GM23338 (cell line): ENCODE results near the gene CEP131.

Source experiments
- CREB1 ChIP-seq: fragments of 250-450 bp; sonication (Bioruptor Pico); IDR thresholded peaks from 2 replicates; pipeline ENCODE4 v1.5.0; 2020; ENCODE audit warnings: low read depth, mild to moderate bottlenecking, moderate library complexity
- EZH2 ChIP-seq: fragments of 200-600 bp; sonication (generic); IDR thresholded peaks from one replicate; pipeline ENCODE4 v1.8.0; 2017; ENCODE audit warnings: antibody characterized with exemption, mild to moderate bottlenecking, low read depth; ENCODE audit not compliant: unreplicated experiment
- EZH2phosphoT487 ChIP-seq: fragments of 200-600 bp; sonication (generic); IDR thresholded peaks from one replicate; pipeline ENCODE4 v1.8.1; 2018; ENCODE audit warnings: antibody characterized with exemption; ENCODE audit not compliant: unreplicated experiment
- POLR2AphosphoS5 ChIP-seq: IDR thresholded peaks from 2 replicates; pipeline ENCODE4 v1.6.1; 2016; ENCODE audit warnings: antibody characterized with exemption, low read depth
- ZNF114 ChIP-seq: fragments of 250-450 bp; sonication (Bioruptor Pico); IDR thresholded peaks from 2 replicates; pipeline ENCODE4 v1.5.0; 2020; ENCODE audit warnings: mild to moderate bottlenecking, moderate library complexity
- TF ChIP-seq, protein P1 (sequence below), 2 experiments: fragments of 200-600 bp in 1 of 2; sonication (generic) in 1 of 2; conservative IDR thresholded peaks; 2 replicates each; pipeline versions ENCODE4 v1.5.1 to v1.6.1; 2016 to 2017; ENCODE audit warnings: antibody characterized with exemption in 2 of 2, low read depth in 2 of 2, mild to moderate bottlenecking in 2 of 2, moderate library complexity in 1 of 2
- TF ChIP-seq, protein P2 (sequence below): IDR thresholded peaks from one replicate; pipeline ENCODE4 v1.6.1; 2018; ENCODE audit warnings: antibody characterized with exemption; ENCODE audit not compliant: unreplicated experiment

DNA sequence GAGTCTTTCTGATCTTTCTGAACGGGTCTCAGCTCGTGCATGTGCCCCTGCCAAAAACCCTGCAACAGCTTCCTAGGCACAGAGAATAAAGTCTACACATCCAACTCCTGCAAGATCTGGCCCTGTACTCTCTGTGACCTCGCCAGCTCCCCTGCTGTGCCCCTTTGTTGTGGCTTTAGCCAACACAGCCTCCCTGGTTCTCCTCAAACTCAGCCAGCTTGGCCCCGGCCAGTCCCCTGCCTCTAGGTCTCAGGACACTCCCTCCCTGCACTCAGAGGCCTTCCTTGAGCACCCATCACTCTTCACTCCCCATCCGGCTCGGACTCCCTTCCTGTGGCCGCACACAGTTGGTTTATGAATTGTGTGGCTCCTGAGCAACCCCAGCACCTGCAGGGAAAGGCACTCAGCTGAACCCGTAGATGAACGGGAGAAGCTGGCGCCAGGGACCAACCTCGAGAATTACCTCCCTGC, 1.4 kb downstream of the CEP131 start:
- TF ChIP-seq, protein P1, sequence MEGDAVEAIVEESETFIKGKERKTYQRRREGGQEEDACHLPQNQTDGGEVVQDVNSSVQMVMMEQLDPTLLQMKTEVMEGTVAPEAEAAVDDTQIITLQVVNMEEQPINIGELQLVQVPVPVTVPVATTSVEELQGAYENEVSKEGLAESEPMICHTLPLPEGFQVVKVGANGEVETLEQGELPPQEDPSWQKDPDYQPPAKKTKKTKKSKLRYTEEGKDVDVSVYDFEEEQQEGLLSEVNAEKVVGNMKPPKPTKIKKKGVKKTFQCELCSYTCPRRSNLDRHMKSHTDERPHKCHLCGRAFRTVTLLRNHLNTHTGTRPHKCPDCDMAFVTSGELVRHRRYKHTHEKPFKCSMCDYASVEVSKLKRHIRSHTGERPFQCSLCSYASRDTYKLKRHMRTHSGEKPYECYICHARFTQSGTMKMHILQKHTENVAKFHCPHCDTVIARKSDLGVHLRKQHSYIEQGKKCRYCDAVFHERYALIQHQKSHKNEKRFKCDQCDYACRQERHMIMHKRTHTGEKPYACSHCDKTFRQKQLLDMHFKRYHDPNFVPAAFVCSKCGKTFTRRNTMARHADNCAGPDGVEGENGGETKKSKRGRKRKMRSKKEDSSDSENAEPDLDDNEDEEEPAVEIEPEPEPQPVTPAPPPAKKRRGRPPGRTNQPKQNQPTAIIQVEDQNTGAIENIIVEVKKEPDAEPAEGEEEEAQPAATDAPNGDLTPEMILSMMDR (conservative IDR thresholded peaks at IDR 0.05; ENCODE audit: low read depth in 2 of 2) = no peak
- TF ChIP-seq EZH2phosphoT487 (no peak), EZH2 (no peak), POLR2AphosphoS5 (no peak), ZNF114 (CRISPR knock-in tag) (no peak), CREB1 (CRISPR knock-in tag) (no peak)
- TF ChIP-seq, protein P2, sequence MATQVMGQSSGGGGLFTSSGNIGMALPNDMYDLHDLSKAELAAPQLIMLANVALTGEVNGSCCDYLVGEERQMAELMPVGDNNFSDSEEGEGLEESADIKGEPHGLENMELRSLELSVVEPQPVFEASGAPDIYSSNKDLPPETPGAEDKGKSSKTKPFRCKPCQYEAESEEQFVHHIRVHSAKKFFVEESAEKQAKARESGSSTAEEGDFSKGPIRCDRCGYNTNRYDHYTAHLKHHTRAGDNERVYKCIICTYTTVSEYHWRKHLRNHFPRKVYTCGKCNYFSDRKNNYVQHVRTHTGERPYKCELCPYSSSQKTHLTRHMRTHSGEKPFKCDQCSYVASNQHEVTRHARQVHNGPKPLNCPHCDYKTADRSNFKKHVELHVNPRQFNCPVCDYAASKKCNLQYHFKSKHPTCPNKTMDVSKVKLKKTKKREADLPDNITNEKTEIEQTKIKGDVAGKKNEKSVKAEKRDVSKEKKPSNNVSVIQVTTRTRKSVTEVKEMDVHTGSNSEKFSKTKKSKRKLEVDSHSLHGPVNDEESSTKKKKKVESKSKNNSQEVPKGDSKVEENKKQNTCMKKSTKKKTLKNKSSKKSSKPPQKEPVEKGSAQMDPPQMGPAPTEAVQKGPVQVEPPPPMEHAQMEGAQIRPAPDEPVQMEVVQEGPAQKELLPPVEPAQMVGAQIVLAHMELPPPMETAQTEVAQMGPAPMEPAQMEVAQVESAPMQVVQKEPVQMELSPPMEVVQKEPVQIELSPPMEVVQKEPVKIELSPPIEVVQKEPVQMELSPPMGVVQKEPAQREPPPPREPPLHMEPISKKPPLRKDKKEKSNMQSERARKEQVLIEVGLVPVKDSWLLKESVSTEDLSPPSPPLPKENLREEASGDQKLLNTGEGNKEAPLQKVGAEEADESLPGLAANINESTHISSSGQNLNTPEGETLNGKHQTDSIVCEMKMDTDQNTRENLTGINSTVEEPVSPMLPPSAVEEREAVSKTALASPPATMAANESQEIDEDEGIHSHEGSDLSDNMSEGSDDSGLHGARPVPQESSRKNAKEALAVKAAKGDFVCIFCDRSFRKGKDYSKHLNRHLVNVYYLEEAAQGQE = no peak
